H1 (cell line): ENCODE results near the gene RPS6KL1. TPM values are rescaled to one million over a fixed set of nuclear protein-coding genes. Genes with fewer than 3 reads are reported as not detected.
A peak's percentile ranks its signal among the peaks of the same experiment; 100 is the strongest.

ENCODE experiments used
- CTCF ChIA-PET: fragments of 300-600 bp; sonication (Branson Sonifier 250); formaldehyde crosslinking; loops from one replicate; lab custom pipeline; 2021; ENCODE audit not compliant: partially characterized antibody; lab: Charles Lee
- POLR2A ChIA-PET: fragments of 300-600 bp; sonication (Branson Sonifier 250); formaldehyde crosslinking; loops from one replicate; lab custom pipeline; 2021; ENCODE audit warnings: inconsistent platforms; ENCODE audit not compliant: partially characterized antibody; lab: Charles Lee
- DNase-seq, 2 experiments: peaks; one replicate each; pipeline versions ENCODE4 v3.0.0 to v3.0.0-alpha.2; 2010 to 2022; ENCODE audit warnings: low spot score in 2 of 2, low read depth in 1 of 2, mixed read lengths in 1 of 2
- FAIRE-seq: peaks from 2 replicates; lab custom pipeline; 2011; peaks lifted over from hg19 to GRCh38; lab: Jason Lieb, UNC
- H2AFZ ChIP-seq: 2 replicates; pipeline ENCODE4 v1.8.1; 2012; ENCODE audit warnings: low read length, inconsistent platforms
- H2AK5ac ChIP-seq: 2 replicates; pipeline ENCODE4 v1.6.1; 2013; ENCODE audit warnings: low read depth, low read length
- H2BK120ac ChIP-seq: replicated peaks from 2 replicates; pipeline ENCODE3; 2013; ENCODE audit warnings: low read depth, low read length, inconsistent platforms
- H2BK12ac ChIP-seq: 2 replicates; pipeline ENCODE4 v1.6.1; 2013; ENCODE audit warnings: low read depth, low read length
- H2BK15ac ChIP-seq: 2 replicates; pipeline ENCODE4 v1.6.1; 2013; ENCODE audit warnings: low read length
- H2BK20ac ChIP-seq: 2 replicates; pipeline ENCODE4 v1.6.1; 2013; ENCODE audit warnings: low read length
- H2BK5ac ChIP-seq: 2 replicates; pipeline ENCODE4 v1.6.1; 2013; ENCODE audit warnings: low read depth, low read length
- H3K14ac ChIP-seq: 2 replicates; pipeline ENCODE4 v1.6.1; 2013; ENCODE audit warnings: inconsistent platforms; ENCODE audit not compliant: insufficient read length
- H3K18ac ChIP-seq: 2 replicates; pipeline ENCODE4 v1.6.1; 2013; ENCODE audit warnings: low read length; ENCODE audit errors: extremely low read depth
- H3K23ac ChIP-seq: 2 replicates; pipeline ENCODE4 v1.6.1; 2013; ENCODE audit warnings: inconsistent platforms; ENCODE audit not compliant: insufficient read length
- H3K23me2 ChIP-seq: 2 replicates; pipeline ENCODE4 v1.6.1; 2013; ENCODE audit warnings: low read depth, low read length
- H3K27ac ChIP-seq: 2 replicates; pipeline ENCODE4 v1.6.1; 2011; ENCODE audit warnings: low read depth, low read length, inconsistent platforms
- H3K27me3 ChIP-seq, 4 experiments: replicated peaks in 1 of 4; 1 replicate in 1 of 4; 2 replicates in 3 of 4; pipeline versions ENCODE4 v1.6.1 to v1.8.1; 2011 to 2013; ENCODE audit warnings: low read length in 3 of 4, mild to moderate bottlenecking in 3 of 4, inconsistent platforms in 2 of 4, mixed read lengths in 2 of 4, moderate library complexity in 1 of 4; ENCODE audit not compliant: control insufficient read depth in 3 of 4, insufficient read depth in 3 of 4; ENCODE audit errors: extremely low read depth in 1 of 4
- H3K36me3 ChIP-seq, 4 experiments: 2 replicates each; pipeline versions ENCODE4 v1.6.1 to v1.8.1; 2011 to 2013; ENCODE audit warnings: mild to moderate bottlenecking in 4 of 4, low read length in 3 of 4, moderate library complexity in 2 of 4, control low read depth in 1 of 4, inconsistent platforms in 1 of 4; ENCODE audit not compliant: insufficient read depth in 4 of 4, control insufficient read depth in 2 of 4
- H3K4ac ChIP-seq: replicated peaks from 2 replicates; pipeline ENCODE3; 2013; ENCODE audit warnings: low read length, low read depth, mixed read lengths, inconsistent platforms; ENCODE audit not compliant: insufficient read length
- H3K4me1 ChIP-seq, 4 experiments: replicated peaks in 1 of 4; 1 replicate in 1 of 4; 2 replicates in 3 of 4; pipeline versions ENCODE4 v1.6.1 to v1.8.1; 2011 to 2013; ENCODE audit warnings: low read length in 3 of 4, inconsistent platforms in 2 of 4, mixed read lengths in 1 of 4; ENCODE audit not compliant: insufficient read depth in 4 of 4, control insufficient read depth in 3 of 4
- H3K4me2 ChIP-seq, 2 experiments: 2 replicates each; pipeline versions ENCODE4 v1.6.1 to v1.8.1; 2011 to 2013; ENCODE audit warnings: low read depth in 2 of 2, low read length in 2 of 2, control low read depth in 1 of 2, inconsistent platforms in 1 of 2, mild to moderate bottlenecking in 1 of 2; ENCODE audit not compliant: insufficient read depth in 1 of 2
- H3K4me3 ChIP-seq, 4 experiments: fragments of 200-600, 300-600 bp in 1 of 4; sonication (generic), shearing (Covaris generic), sonication (Bioruptor Twin) in 1 of 4; 2 replicates each; pipeline versions ENCODE4 v1.5.1 to v1.8.1; 2011 to 2016; ENCODE audit warnings: low read length in 4 of 4, low read depth in 3 of 4, control low read depth in 2 of 4, inconsistent platforms in 2 of 4, mild to moderate bottlenecking in 2 of 4, mixed read lengths in 1 of 4, moderate library complexity in 1 of 4; ENCODE audit not compliant: insufficient read depth in 2 of 4; ENCODE audit errors: extremely low read depth in 1 of 4
- H3K56ac ChIP-seq: replicated peaks from 2 replicates; pipeline ENCODE3; 2013; ENCODE audit warnings: low read depth, mild to moderate bottlenecking, mixed read lengths, low read length, inconsistent platforms; ENCODE audit not compliant: insufficient read length
- H3K79me1 ChIP-seq: 2 replicates; pipeline ENCODE4 v1.6.1; 2013; ENCODE audit warnings: low read depth, low read length, control low read depth
- H3K79me2 ChIP-seq, 2 experiments: 2 replicates each; pipeline versions ENCODE4 v1.6.1 to v1.8.1; 2012 to 2013; ENCODE audit warnings: low read length in 2 of 2, mild to moderate bottlenecking in 2 of 2, inconsistent platforms in 1 of 2; ENCODE audit not compliant: insufficient read depth in 2 of 2, control insufficient read depth in 1 of 2
- H3K9ac ChIP-seq, 4 experiments: replicated peaks in 1 of 4; 1 replicate in 1 of 4; 2 replicates in 3 of 4; pipeline versions ENCODE4 v1.6.1 to v1.8.1; 2011 to 2013; ENCODE audit warnings: low read depth in 3 of 4, low read length in 3 of 4, control low read depth in 2 of 4, mild to moderate bottlenecking in 2 of 4, moderate library complexity in 2 of 4, inconsistent platforms in 1 of 4; ENCODE audit errors: extremely low read depth in 1 of 4
- H3K9me3 ChIP-seq, 2 experiments: 2 replicates each; pipeline versions ENCODE4 v1.6.1 to v1.8.1; 2012 to 2013; ENCODE audit warnings: mild to moderate bottlenecking in 2 of 2, moderate library complexity in 2 of 2, control low read depth in 1 of 2, inconsistent platforms in 1 of 2, low read depth in 1 of 2, low read length in 1 of 2, mixed read lengths in 1 of 2; ENCODE audit not compliant: insufficient read depth in 2 of 2
- H4K20me1 ChIP-seq, 2 experiments: replicated peaks in 1 of 2; 2 replicates each; pipeline versions ENCODE3 to v1.8.1; 2011 to 2013; ENCODE audit warnings: inconsistent platforms in 2 of 2, low read length in 2 of 2, mild to moderate bottlenecking in 1 of 2; ENCODE audit not compliant: insufficient read depth in 2 of 2, control insufficient read depth in 1 of 2
- H4K5ac ChIP-seq: 2 replicates; pipeline ENCODE4 v1.6.1; 2013; ENCODE audit warnings: low read length, low read depth, mixed read lengths, inconsistent platforms; ENCODE audit not compliant: insufficient read length
- H4K8ac ChIP-seq: 2 replicates; pipeline ENCODE4 v1.8.0; 2013; ENCODE audit warnings: mild to moderate bottlenecking, moderate library complexity, low read length, inconsistent platforms; ENCODE audit not compliant: insufficient read depth; ENCODE audit errors: extremely low read depth
- H4K91ac ChIP-seq: replicated peaks from 2 replicates; pipeline ENCODE3; 2013; ENCODE audit warnings: low read length, mixed read lengths, inconsistent platforms; ENCODE audit not compliant: insufficient read length
- CEBPB ChIP-seq: IDR thresholded peaks from 2 replicates; pipeline ENCODE4 v1.6.1; 2012; ENCODE audit warnings: low read depth, low read length
- TAF7 ChIP-seq: optimal IDR thresholded peaks from 2 replicates; pipeline ENCODE3; 2011; ENCODE audit warnings: low read depth, mild to moderate bottlenecking, inconsistent platforms, low read length, moderate library complexity, borderline replicate concordance
- WGBS, 2 experiments: shearing (Covaris generic) in 1 of 2; methylation state at CpG; one replicate each; pipeline versions ENCODE4 v1.1.6 to v1.1.7; 2013 to 2015; ENCODE audit warnings: low lambda C conversion rate in 2 of 2, mixed read lengths in 2 of 2, inconsistent platforms in 1 of 2, low coverage in 1 of 2, missing lambda C conversion rate in 1 of 2; ENCODE audit not compliant: insufficient replicate concordance in 2 of 2, insufficient coverage in 1 of 2, insufficient read length in 1 of 2; ENCODE audit errors: extremely low coverage in 1 of 2, missing lambda C conversion rate in 1 of 2; 5-methylcytosine and 5-hydroxymethylcytosine counted together
- polyA plus RNA-seq, 7 experiments: library from polyadenylated mRNA; depleted of rRNA in 3 of 7; stranded (reverse) in 5 of 7; unstranded in 2 of 7; fragments of >200 nt in 5 of 7; fragments of 200-250 nt in 2 of 7; gene quantifications; 1 replicate in 5 of 7; 2 replicates in 1 of 7; 4 replicates in 1 of 7; pipeline versions ENCODE4 v1.2.1 to v1.2.3, GENCODE V29; 2011 to 2013; ENCODE audit warnings: missing spikeins in 2 of 7, mixed read lengths in 2 of 7
- total RNA-seq: library from RNA; stranded (reverse); fragmentation: NEBNext Ultra II Directional; extraction: Animal tissue kit (Norgen Biotek cat#: 25700); gene quantifications from 2 replicates; pipeline ENCODE4 v1.2.1, GENCODE V29; 2021

Gene RPS6KL1
- total and polyA plus RNA-seq, 2 of the 8 experiments (the other 6 are each of a cell fraction or from before 2014, with no cell fraction given): 9.8 to 13.8 TPM

DNA sequence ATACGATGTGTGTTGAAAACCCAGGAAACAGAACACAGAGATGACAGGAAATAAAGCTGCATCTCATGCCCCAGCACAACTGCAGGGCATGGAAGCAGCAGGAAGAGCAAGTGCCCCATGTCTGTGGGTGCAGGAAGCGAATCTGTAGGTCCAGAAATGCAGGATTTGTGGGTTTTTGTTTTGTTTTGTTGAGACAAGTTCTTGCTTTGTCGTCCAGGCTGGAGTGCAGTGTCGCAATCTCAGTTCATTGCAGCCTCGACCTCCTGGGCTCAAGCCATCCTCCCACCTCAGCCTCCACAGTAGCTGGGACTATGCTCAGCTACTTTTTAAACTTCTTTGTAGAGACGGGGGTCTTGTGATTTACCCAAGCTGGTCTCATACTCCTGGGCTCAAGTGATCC is 6.2 kb upstream of the RPS6KL1 start:
- H3K56ac ChIP-seq: no peak overlapping the region
- H3K79me1 ChIP-seq: no peaks in the 10 kb centered on the region
- no peaks in the 10 kb centered on the region for H3K4me1 ChIP-seq
- ChIA-PET POLR2A (interaction anchor here (1.8 kb wide), 1 partner anchor 21 kb away, joined by 5 read pairs; no protein-coding TSS in a partner anchor), CTCF (interaction anchor here (0.6 to 2.7 kb wide), 6 partner anchors 9 to 320 kb away, joined by 3 to 19 read pairs (median 4); no protein-coding TSS in a partner anchor)
- no peaks in the 10 kb centered on the region for H3K36me3 ChIP-seq
- H2BK12ac ChIP-seq: no peak overlapping the region
- no peak overlapping the region for H3K27ac ChIP-seq
- no peak overlapping the region for H3K14ac ChIP-seq
- no peak overlapping the region for H2AFZ ChIP-seq
- H4K20me1 ChIP-seq: no peaks in the 10 kb centered on the region
- H3K23ac ChIP-seq: no peak overlapping the region
- WGBS, 2 experiments: 77% methylated on average over 6 of the region's 6 CpGs; no CpG with 5 or more reads in 1 of the 2 experiments
- H3K4me3 ChIP-seq: no peak overlapping the region
- no peaks in the 10 kb centered on the region for H3K27me3 ChIP-seq
- H2BK5ac ChIP-seq: no peak overlapping the region
- no peak overlapping the region for H2BK120ac ChIP-seq
- no peaks in the 10 kb centered on the region for H3K79me2 ChIP-seq
- DNase-seq: no peak
- no peak overlapping the region for H2BK20ac ChIP-seq
- no peak overlapping the region for H4K5ac ChIP-seq
- no peak overlapping the region for H3K9ac ChIP-seq
- H2BK15ac ChIP-seq: no peak overlapping the region
- H3K4ac ChIP-seq: no peak overlapping the region
- no peak overlapping the region for H3K4me2 ChIP-seq
- no peak overlapping the region for H3K18ac ChIP-seq
- no peak for TF ChIP-seq TAF7
- peak; percentile 69 for TF ChIP-seq CEBPB
- TF ChIP-seq, all 59 proteins: peak for 1
- no peaks in the 10 kb centered on the region for H3K23me2 ChIP-seq
- H3K9me3 ChIP-seq: no peaks in the 10 kb centered on the region
- H4K91ac ChIP-seq: no peak overlapping the region
- H4K8ac ChIP-seq: no peak overlapping the region
- FAIRE-seq: no peak
- no peak overlapping the region for H2AK5ac ChIP-seq
